Neural cell (in vitro differentiated cells): ENCODE measurements around the gene AP1M2. TPM values are rescaled to one million over a fixed set of nuclear protein-coding genes. Genes with fewer than 3 reads are reported as not detected.
"Not testable (repeated sequence)": the region's sequence is repeated elsewhere in the genome, so short reads cannot be mapped to it uniquely, and the experiment has no call there.

ENCODE experiments used
- H2AFZ ChIP-seq: fragments of 200-600, 300-800 bp; sonication (generic), shearing (Covaris generic); 2 replicates; pipeline ENCODE4 v1.6.0; 2014; ENCODE audit warnings: low read depth, mild to moderate bottlenecking, antibody characterized with exemption, low read length, moderate library complexity
- H3F3A ChIP-seq: fragments of 200-600 bp; shearing (Covaris generic); 2 replicates; pipeline ENCODE4 v1.6.1; 2016; ENCODE audit warnings: mild to moderate bottlenecking, moderate library complexity, mixed read lengths, antibody characterized with exemption, low read length; ENCODE audit not compliant: insufficient read depth, poor library complexity, severe bottlenecking
- H3K27ac ChIP-seq: fragments of 200-600, 300-800 bp; sonication (generic), shearing (Covaris generic); 2 replicates; pipeline ENCODE4 v1.5.1; 2014; ENCODE audit warnings: mild to moderate bottlenecking, low read length, moderate library complexity
- H3K27me3 ChIP-seq: fragments of 300-800, 200-600 bp; sonication (generic), shearing (Covaris generic); 2 replicates; pipeline ENCODE4 v1.6.0; 2014; ENCODE audit warnings: mild to moderate bottlenecking, low read depth, low read length, moderate library complexity; ENCODE audit not compliant: insufficient read depth
- H3K36me3 ChIP-seq: fragments of 300-800, 200-600 bp; sonication (generic), shearing (Covaris generic); 2 replicates; pipeline ENCODE4 v1.5.1; 2014; ENCODE audit warnings: mild to moderate bottlenecking, antibody characterized with exemption, low read length, moderate library complexity; ENCODE audit not compliant: insufficient read depth
- H3K4me2 ChIP-seq: fragments of 300-800, 200-600 bp; sonication (generic), shearing (Covaris generic); 2 replicates; pipeline ENCODE4 v1.6.0; 2014; ENCODE audit warnings: mild to moderate bottlenecking, low read length
- H3K4me3 ChIP-seq: fragments of 300-800, 200-600 bp; sonication (generic), shearing (Covaris generic); 2 replicates; pipeline ENCODE4 v1.5.1; 2014; ENCODE audit warnings: mild to moderate bottlenecking, low read length, moderate library complexity
- H3K79me2 ChIP-seq: fragments of 200-600 bp; shearing (Covaris generic); replicated peaks from 2 replicates; pipeline ENCODE4 v1.6.0; 2014; ENCODE audit warnings: mild to moderate bottlenecking, low read length, moderate library complexity; ENCODE audit not compliant: insufficient read depth
- H3K9ac ChIP-seq: fragments of 300-800, 200-600 bp; sonication (generic), shearing (Covaris generic); 2 replicates; pipeline ENCODE4 v1.6.1; 2016; ENCODE audit warnings: mild to moderate bottlenecking, low read length, mixed read lengths
- H3K9me2 ChIP-seq: fragments of 200-600 bp; shearing (Covaris generic); 2 replicates; pipeline ENCODE4 v1.6.1; 2016; ENCODE audit warnings: mild to moderate bottlenecking, low read length, mixed read lengths; ENCODE audit not compliant: insufficient read depth
- H3K9me3 ChIP-seq: fragments of 200-600, 300-800 bp; sonication (generic), shearing (Covaris generic); 2 replicates; pipeline ENCODE4 v1.6.1; 2016; ENCODE audit warnings: mild to moderate bottlenecking, mixed run types, low read length, moderate library complexity, mixed read lengths
- H4K20me1 ChIP-seq: fragments of 200-600 bp; shearing (Covaris generic); 2 replicates; pipeline ENCODE4 v1.6.1; 2016; ENCODE audit warnings: mild to moderate bottlenecking, mixed run types; ENCODE audit not compliant: insufficient read depth
- EP300 ChIP-seq: fragments of 450-650 bp; conservative IDR thresholded peaks from 2 replicates; pipeline ENCODE4 v1.6.1; 2014; ENCODE audit warnings: antibody characterized with exemption, mild to moderate bottlenecking, moderate library complexity; ENCODE audit not compliant: poor library complexity, severe bottlenecking
- EZH2 ChIP-seq: fragments of 200-600, 300-800 bp; shearing (Covaris generic), sonication (generic); IDR thresholded peaks from 2 replicates; pipeline ENCODE4 v1.6.1; 2014; ENCODE audit warnings: antibody characterized with exemption, low read length, borderline replicate concordance, mild to moderate bottlenecking; ENCODE audit not compliant: insufficient read depth, poor library complexity, severe bottlenecking
- MXI1 ChIP-seq: fragments of 450-650 bp; conservative IDR thresholded peaks from 2 replicates; pipeline ENCODE4 v1.6.1; 2014; ENCODE audit warnings: antibody characterized with exemption, mild to moderate bottlenecking; ENCODE audit not compliant: poor library complexity, severe bottlenecking
- POLR2AphosphoS5 ChIP-seq: IDR thresholded peaks from 2 replicates; pipeline ENCODE4 v1.6.1; 2012
- RAD21 ChIP-seq: fragments of 450-650 bp; conservative IDR thresholded peaks from 2 replicates; pipeline ENCODE4 v1.6.1; 2014; ENCODE audit warnings: antibody characterized with exemption, mild to moderate bottlenecking, moderate library complexity
- SMC3 ChIP-seq: fragments of 450-650 bp; conservative IDR thresholded peaks from 2 replicates; pipeline ENCODE4 v1.6.1; 2014; ENCODE audit warnings: antibody characterized with exemption, mild to moderate bottlenecking, moderate library complexity; ENCODE audit not compliant: poor library complexity
- TAF1 ChIP-seq: IDR thresholded peaks from 2 replicates; pipeline ENCODE4 v1.6.1; 2012; ENCODE audit warnings: low read depth
- polyA plus RNA-seq: library from polyadenylated mRNA; depleted of rRNA; stranded (reverse); fragments of >200 nt; gene quantifications from 2 replicates; pipeline ENCODE4 v1.2.3, GENCODE V29; 2014
- TF ChIP-seq, protein P1 (sequence below): IDR thresholded peaks from 2 replicates; pipeline ENCODE4 v1.6.1; 2012; ENCODE audit warnings: borderline replicate concordance
- TF ChIP-seq, protein P2 (sequence below): fragments of 450-650 bp; IDR thresholded peaks from 2 replicates; pipeline ENCODE4 v1.5.1; 2014; ENCODE audit warnings: antibody characterized with exemption, mild to moderate bottlenecking, moderate library complexity; ENCODE audit not compliant: poor library complexity, severe bottlenecking

AP1M2 gene
- polyA plus RNA-seq, 1 donor from 2014 or later, result 0.38 TPM

DNA sequence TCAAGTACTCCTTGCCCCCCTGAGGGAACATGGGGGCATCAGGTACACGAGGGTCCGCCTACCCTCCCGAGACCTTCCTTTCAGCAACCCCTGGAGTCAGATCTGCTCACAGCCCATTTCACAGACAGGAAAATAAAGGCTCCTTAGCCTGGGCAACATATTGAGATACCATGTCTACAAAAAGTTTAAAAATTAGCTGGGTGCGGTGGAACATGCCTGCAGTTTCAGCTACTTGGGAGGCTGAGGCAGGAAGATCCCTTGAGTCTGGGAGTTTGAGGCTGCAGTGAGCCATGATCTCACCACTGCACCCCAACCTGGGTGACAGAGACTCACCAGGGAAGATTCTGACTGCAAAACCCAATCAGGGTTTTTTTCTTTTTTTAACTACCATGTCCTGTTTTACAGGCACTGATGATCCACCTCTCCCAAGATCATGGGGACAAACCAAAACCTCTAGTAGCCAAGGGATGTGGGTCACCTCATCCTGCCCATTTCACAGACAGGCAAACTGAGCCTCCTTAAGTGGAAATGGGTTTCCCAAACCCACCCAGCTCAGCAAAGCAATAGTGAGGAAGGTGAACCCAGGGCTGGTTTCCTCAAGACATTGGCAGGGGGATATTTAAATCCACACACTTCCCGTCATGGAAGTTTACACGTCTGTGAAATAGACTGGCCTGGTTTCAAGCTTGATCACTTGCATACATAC lies 11.9 kb downstream of the AP1M2 start:
- H3K9me2 ChIP-seq, result no peaks in the 10 kb centered on the region
- H3K27me3 ChIP-seq, result no peaks in the 10 kb centered on the region
- H3K4me3 ChIP-seq, result no peak overlapping the region
- H4K20me1 ChIP-seq, result no peaks in the 10 kb centered on the region
- H3K27ac ChIP-seq, result no peak overlapping the region
- H3F3A ChIP-seq, result no peaks in the 10 kb centered on the region
- H3K36me3 ChIP-seq, result no peaks in the 10 kb centered on the region
- H3K79me2 ChIP-seq, result no peaks in the 10 kb centered on the region
- no peak overlapping the region for H2AFZ ChIP-seq
- H3K9ac ChIP-seq, result no peak overlapping the region
- H3K4me2 ChIP-seq, result no peak overlapping the region
- H3K9me3 ChIP-seq, result no peaks in the 10 kb centered on the region
- TF ChIP-seq MXI1, result no peak
- no peak for TF ChIP-seq EZH2
- TF ChIP-seq, protein P1, sequence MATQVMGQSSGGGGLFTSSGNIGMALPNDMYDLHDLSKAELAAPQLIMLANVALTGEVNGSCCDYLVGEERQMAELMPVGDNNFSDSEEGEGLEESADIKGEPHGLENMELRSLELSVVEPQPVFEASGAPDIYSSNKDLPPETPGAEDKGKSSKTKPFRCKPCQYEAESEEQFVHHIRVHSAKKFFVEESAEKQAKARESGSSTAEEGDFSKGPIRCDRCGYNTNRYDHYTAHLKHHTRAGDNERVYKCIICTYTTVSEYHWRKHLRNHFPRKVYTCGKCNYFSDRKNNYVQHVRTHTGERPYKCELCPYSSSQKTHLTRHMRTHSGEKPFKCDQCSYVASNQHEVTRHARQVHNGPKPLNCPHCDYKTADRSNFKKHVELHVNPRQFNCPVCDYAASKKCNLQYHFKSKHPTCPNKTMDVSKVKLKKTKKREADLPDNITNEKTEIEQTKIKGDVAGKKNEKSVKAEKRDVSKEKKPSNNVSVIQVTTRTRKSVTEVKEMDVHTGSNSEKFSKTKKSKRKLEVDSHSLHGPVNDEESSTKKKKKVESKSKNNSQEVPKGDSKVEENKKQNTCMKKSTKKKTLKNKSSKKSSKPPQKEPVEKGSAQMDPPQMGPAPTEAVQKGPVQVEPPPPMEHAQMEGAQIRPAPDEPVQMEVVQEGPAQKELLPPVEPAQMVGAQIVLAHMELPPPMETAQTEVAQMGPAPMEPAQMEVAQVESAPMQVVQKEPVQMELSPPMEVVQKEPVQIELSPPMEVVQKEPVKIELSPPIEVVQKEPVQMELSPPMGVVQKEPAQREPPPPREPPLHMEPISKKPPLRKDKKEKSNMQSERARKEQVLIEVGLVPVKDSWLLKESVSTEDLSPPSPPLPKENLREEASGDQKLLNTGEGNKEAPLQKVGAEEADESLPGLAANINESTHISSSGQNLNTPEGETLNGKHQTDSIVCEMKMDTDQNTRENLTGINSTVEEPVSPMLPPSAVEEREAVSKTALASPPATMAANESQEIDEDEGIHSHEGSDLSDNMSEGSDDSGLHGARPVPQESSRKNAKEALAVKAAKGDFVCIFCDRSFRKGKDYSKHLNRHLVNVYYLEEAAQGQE, result no peak
- TF ChIP-seq TAF1, result no peak
- no peak for TF ChIP-seq SMC3
- TF ChIP-seq, protein P2, sequence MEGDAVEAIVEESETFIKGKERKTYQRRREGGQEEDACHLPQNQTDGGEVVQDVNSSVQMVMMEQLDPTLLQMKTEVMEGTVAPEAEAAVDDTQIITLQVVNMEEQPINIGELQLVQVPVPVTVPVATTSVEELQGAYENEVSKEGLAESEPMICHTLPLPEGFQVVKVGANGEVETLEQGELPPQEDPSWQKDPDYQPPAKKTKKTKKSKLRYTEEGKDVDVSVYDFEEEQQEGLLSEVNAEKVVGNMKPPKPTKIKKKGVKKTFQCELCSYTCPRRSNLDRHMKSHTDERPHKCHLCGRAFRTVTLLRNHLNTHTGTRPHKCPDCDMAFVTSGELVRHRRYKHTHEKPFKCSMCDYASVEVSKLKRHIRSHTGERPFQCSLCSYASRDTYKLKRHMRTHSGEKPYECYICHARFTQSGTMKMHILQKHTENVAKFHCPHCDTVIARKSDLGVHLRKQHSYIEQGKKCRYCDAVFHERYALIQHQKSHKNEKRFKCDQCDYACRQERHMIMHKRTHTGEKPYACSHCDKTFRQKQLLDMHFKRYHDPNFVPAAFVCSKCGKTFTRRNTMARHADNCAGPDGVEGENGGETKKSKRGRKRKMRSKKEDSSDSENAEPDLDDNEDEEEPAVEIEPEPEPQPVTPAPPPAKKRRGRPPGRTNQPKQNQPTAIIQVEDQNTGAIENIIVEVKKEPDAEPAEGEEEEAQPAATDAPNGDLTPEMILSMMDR, result no peak
- no peak for TF ChIP-seq RAD21
- TF ChIP-seq EP300, result no peak
- no peak for TF ChIP-seq POLR2AphosphoS5

GRCh38 chr19:10574462-10574861 lies 12.7 kb downstream of the AP1M2 start:
- H3K9me3 ChIP-seq, result no peaks in the 10 kb centered on the region
- H3K27ac ChIP-seq, result no peak overlapping the region
- no peaks in the 10 kb centered on the region for H3K9me2 ChIP-seq
- no peak overlapping the region for H3K4me3 ChIP-seq
- H3F3A ChIP-seq, result no peaks in the 10 kb centered on the region
- TF ChIP-seq EP300 (no peak), POLR2AphosphoS5 (no peak), RAD21 (no peak), TAF1 (no peak), MXI1 (no peak), SMC3 (no peak), EZH2 (no peak)
- TF ChIP-seq, protein P1, result no peak
- TF ChIP-seq, protein P2, result no peak
- H4K20me1 ChIP-seq, result no peaks in the 10 kb centered on the region
- H3K27me3 ChIP-seq, result no peaks in the 10 kb centered on the region
- H2AFZ ChIP-seq, result no peak overlapping the region
- H3K9ac ChIP-seq, result no peak overlapping the region
- no peaks in the 10 kb centered on the region for H3K79me2 ChIP-seq
- H3K36me3 ChIP-seq, result no peaks in the 10 kb centered on the region
- H3K4me2 ChIP-seq, result no peak overlapping the region

- not testable (repeated sequence) for H3K27ac ChIP-seq, H3K9me2 ChIP-seq, H3K4me3 ChIP-seq, H3K9me3 ChIP-seq, H3K79me2 ChIP-seq, H3F3A ChIP-seq, H4K20me1 ChIP-seq, H3K9ac ChIP-seq, H3K36me3 ChIP-seq, H3K4me2 ChIP-seq, H2AFZ ChIP-seq, H3K27me3 ChIP-seq
Observed at GRCh38 chr19:10573793-10574192, 13.3 kb downstream of the AP1M2 start.
